HG02884 (cell line): ENCODE data around the gene DNM3.
"Not testable (repeated sequence)": the region's sequence is repeated elsewhere in the genome, so short reads cannot be mapped to it uniquely, and the experiment has no call there.

Experiments
- ATAC-seq: cut with Tn5 transposase; IDR thresholded peaks from one replicate; pipeline ENCODE4 v1.9.1; 2021; ENCODE audit warnings: mild to moderate bottlenecking, moderate library complexity; ENCODE audit not compliant: unreplicated experiment

DNM3 gene

DNA sequence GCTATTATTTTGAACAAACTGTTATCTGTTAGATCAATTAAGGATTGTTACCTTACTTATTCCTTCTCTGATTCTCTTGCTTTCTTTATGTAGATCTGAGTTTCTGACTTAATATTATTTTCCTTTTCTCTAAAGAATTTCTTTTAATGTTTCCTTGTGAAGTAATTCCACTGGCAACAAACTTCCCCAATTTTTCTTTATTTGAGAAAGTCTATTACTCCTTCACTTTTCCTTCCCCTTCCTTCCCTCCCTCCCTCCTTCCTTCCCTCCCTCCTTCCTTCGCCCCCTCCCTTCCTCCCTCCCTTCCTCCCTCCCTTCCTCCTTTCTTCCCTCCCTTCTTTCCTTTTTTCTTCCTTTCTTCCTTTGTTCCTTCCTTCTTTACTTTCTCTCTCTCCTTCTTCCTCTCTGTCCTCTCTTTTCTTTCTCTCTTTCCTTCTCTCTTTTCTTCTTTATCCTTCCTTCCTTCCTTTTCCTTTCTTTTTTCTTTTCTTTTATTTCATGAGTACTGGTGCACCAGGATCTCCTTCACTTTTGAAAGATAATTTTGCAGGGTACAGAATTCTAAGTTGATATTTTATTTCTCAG lies 177.5 kb downstream of the DNM3 start:
- no peak for ATAC-seq

DNA sequence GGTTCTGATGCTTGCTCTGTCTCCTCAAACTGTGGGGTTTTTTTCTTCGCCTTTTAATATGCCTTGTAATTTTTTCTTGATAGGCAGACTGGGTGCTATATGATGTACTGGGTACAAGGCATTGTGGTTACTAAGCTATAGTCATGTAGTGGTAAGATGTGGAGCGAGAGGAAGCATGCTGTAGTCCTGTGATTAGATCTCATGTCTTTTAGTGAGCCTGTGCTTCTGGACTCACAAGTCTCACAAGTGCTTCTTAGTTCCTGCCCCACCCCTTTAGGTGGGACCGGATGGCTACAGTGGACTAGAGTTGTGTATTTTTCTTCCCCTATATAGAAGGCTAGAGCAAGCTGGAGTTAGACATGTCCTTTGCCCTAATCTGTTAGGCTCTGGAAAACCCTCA lies 178.7 kb downstream of the DNM3 start:
- no peak for ATAC-seq

DNA sequence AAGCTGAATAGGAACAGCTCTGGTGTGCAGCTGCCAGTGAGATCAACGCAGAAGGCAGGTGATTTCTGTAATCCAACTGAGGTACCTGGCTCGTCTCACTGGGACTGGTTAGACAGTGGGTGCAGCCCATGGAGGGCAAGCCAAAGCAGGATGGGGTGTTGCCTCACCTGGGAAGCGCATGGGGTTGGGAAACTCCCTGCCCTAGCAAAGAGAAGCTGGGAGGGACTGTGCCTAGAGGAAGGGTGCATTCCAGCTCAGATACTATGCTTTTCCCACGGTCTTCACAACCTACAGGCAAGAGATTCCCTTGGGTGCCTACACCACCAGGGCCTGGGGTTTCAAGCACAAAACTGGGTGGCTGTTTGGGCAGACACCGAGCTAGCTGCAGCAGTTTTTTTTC lies 183.2 kb downstream of the DNM3 start:
- no peak for ATAC-seq

DNA sequence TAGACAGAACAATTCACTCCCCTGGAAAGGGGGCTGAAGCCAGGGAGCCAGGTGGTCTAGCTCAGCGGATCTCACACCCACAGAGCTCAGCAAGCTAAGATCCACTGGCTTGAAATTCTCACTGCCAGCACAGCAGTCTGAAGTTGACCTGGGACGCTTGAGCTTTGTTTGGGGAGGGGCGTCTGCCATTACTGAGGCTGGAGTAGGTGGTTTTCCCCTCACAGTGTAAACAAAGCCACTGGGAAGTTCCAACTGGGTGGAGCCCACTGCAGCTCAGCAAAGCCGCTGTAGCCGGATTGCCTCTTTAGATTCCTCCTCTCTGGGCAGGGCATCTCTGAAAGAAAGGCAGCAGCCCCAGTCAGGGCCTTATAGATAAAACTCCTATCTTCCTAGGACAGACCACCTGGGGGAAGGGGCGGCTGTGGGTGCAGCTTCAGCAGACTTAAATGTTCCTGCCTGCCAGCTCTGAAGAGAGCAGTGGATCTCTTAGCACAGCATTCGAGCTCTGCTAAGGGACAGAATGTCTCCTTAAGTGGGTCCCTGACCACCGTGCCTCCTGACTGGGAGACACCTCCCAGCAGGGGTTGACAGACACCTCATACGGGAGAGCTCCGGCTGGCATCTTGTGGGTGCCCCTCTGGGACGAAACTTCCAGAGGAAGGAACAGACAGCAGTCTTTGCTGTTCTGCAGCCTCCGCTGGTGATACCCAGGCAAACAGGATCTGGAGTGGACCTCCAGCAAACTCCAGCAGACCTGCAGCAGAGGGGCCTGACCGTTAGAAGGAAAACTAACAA lies 183.8 kb downstream of the DNM3 start:
- ATAC-seq, result not testable (repeated sequence)

DNA sequence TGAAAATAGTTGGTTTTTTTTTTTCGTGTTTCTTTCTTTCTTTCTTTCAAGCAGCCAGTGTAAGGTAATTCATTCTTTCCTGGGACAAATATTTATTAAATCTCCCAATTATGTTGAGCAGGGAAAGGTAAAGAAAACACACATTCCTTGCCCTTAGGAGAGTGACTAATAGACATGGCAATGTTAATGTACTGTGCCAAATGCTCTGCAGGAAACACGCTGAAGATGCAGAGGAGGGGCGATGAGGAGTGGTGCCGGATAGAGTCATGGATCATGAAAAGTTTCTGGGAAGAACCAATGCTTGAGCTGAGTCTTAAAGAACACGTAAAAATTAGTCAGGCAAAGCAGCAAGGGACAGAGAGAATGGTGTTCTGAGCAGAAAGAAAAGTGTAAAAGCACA lies 199.2 kb downstream of the DNM3 start:
- ATAC-seq, result no peak

DNA sequence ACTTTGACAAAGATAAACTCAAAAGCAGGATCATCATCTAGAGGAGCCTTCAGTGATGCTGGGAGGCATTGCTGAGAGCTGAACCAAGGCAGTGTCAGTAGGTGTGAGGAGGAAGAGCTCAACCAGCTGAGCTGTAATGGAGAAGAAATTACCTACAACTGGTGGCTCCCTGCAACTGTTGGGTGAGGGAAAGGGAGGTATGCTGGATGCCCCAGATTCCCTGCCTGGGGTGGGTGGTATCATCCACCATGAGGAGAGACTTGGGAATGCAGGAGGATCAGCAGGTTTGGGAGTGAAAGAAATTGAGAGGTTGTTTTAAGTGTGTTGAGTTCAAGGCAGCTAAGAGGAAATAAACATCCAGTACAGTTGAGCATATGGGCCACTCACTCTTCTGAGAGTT lies 199.8 kb downstream of the DNM3 start:
- no peak for ATAC-seq

DNA sequence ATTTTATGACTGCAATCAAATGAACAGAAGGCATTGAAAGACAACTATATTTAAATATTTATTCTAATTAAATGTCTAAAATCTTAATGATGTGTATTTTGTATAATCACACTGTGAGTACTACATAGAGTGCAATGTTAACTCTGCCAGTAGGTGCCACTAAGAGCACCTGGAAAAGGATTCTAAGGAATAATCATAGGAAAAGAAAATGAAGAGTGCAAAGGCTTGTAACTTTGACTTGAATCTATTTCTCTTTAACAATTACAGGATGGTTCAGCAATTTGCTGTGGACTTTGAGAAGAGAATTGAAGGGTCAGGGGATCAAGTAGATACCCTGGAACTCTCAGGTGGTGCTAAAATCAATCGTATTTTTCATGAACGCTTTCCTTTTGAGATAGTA lies 200.4 kb downstream of the DNM3 start:
- ATAC-seq, result no peak

DNA sequence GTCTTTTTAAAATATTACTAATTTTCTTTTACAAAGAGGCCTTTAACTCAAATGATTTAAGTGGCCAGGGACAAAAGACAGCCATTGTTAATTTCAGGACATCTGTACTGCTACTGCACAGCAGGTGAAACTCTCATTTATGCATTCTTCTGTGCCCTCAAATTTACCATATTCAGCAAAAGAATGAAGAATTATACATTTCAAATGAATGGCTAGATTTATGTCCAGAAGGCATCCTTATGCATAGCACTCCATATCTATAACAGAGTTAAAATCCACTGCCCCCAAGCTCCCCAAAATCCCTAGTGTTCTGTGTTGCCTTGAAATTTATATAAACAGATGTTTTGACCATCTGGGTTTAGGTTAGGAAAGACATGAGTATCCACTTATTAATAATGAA lies 202.6 kb downstream of the DNM3 start:
- no peak for ATAC-seq

DNA sequence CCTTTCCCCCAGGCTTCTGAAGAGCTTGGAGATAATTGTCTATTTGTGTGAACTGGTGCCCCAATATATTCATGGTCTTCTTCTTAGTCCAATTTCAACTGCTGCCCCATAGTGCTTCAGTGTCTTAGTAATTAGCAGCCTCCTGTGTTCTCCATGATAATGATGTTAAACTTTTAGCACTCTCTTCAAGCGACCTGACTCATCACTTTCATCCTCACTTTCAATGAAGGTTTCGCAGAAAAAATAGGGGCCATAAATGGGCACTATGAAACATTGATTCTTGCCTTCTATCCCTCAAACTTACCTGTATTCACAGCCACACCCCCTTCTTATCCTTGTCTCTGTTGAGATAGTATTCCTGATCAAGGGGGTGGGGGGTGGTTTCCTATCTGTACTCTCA lies 210.6 kb downstream of the DNM3 start:
- no peak for ATAC-seq

DNA sequence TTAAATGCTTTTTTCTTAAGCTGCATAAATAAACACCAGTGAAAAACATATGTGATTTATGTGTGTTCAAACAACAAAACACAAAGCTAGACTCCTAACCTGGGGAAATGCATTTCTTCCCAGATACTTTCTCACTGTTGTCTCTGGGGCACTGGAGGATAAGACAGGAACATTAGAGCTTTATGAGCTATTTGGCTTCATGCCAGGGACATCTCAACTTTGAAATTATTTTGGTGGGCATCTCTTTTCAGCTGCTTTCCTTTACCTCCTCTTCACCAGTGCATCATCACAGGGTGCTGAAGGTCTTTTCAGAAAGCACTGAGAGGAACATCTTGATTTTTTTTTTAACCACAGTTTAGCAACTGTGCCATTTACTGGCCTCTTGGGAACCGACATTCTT lies 212.9 kb downstream of the DNM3 start:
- ATAC-seq, result no peak

DNA sequence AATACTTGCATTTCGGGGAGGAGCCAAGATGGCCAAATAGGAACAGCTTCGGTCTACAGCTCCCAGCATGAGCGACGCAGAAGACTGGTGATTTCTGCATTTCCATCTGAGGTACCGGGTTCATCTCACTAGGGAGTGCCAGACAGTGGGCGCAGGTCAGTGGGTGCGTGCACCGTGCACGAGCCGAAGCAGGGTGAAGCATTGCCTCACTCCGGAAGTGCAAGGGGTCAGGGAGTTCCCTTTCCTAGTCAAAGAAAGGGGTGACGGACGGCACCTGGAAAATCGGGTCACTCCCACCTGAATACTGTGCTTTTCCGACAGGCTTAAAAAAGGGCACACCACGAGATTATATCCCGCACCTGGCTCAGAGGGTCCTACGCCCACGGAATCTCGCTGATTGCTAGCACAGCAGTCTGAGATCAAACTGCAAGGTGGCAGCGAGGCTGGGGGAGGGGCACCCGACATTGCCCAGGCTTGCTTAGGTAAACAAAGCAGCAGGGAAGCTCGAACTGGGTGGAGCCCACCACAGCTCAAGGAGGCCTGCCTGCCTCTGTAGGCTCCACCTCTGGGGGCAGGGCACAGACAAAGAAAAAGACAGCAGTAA lies 214.6 kb downstream of the DNM3 start:
- not testable (repeated sequence) for ATAC-seq

DNA sequence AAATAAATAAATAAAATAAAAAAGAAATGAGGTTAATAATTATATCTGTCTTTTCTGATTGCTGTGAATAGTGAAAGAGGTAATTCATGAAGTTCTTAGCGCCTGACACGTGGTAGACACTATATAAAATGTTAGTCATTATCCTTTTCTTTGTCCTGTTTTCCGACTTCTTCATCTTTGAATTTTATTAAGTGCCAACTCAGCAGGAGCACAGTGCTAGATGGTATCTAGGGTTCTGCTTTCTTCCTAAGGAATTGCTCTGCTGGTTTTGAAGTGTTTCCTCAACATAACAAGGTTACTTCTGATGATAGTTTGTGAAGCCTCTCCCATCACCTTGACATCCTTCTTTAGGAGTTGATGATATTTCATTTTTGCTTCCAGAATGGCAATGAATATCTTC lies 227.0 kb downstream of the DNM3 start:
- no peak for ATAC-seq

DNA sequence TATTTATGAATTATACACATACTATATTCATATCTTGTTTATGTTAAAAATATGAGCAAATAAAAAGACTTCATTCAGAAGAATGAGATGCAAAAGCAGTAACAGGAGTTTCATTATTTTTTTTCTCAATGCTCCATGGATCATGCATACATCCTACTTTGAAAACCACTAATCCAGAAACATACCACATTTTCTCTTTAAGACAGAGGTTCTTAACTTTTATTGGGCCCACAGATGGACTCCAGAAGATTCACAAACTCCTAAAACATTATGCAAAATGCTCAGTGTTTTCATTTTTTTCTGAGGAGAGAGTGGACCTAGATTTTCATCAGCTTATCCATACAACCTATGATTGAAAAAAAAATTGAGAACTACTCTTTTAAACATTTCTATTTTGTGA lies 227.8 kb downstream of the DNM3 start:
- ATAC-seq, result no peak

DNA sequence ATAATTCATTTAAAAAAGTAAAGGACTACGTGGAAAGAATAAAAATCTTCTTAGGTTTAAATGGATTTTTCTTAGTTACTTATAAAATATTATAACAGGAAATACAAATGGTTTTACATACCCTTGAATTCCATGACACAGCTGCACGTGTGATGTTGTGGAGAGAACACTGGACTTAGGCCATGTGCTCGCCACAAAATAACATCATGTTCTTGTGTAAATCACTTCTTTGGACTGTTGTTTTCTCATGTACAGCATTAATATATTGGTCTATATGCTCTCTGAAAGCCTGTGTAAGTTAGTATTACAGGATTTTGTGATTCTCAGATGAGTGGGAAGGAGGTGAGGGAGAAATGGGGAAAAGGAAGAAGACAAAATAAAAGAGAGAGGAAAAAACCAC lies 228.2 kb downstream of the DNM3 start:
- ATAC-seq, result no peak

DNA sequence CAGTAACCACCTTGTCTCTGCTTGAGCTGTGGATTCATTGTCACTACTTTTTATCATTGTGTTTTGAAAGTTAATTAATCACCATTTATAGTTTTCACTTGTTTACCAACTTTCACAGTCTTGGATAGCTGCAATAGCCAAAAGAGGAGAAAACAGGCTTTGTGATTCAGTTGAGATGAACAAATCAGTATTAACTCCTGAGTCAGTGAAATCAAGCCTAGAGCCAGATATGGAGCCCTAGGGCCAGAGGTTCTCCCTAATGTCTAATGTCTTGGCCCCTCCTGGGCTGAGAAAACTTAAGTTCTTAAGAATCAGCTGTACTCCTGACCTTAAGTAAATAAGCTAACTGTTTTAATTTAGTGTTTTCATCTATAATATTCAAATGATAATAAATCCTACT lies 228.8 kb downstream of the DNM3 start:
- no peak for ATAC-seq

DNA sequence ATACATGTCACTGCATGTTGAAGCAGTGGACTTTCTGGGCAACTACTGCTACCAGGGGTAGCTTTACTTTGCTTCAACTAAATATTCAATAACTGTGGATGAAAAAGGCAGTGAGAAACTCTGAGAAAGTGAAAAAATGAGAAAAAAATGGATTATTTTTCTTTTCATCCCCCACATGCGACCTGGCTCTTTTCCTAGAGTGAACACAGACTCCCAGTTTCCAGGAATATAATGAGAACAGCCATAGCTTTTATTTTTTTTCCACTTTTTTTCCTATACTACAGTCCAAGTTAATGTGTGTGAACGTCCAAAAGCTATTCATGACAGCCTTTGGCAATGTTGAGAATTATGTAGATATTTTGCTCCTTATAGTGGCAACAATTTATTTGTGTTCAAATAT lies 230.4 kb downstream of the DNM3 start:
- no peak for ATAC-seq

DNA sequence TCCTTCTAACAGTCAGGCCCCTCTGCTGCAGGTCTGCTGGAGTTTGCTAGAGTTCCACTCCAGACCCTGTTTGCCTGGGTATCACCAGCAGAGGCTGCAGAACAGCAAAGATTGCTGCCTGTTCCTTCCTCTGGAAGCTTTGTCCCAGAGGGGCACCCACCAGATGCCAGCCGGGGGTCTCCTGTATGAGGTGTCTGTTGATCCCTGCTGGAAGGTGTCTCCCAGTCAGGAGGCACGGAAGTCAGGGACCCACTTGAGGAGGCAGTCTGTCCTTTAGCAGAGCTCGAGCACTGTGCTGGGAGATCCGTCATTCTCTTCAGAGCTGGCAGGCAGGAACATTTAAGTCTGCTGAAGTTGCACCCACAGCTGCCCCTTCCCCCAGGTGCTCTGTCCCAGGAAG lies 238.6 kb downstream of the DNM3 start:
- ATAC-seq, result not testable (repeated sequence)

DNA sequence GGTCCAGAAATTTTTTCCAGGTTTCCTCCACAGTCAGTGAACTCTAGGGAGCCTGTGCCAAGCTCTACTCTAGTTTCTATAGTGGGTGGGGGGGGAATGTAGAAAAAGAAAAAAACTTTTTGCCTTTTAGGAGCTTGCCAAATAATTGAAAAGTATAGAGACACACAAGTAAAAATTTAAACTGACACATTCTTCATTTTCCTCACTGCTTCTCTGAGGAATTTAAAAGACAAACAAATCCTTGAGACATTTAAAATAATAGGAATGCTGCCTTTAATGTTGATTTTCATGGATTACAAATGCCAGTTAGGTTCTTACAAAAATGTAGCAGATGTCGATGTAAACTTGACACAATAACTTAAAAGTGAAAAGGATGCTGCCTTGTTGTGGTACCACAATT lies 241.9 kb downstream of the DNM3 start:
- no peak for ATAC-seq

DNA sequence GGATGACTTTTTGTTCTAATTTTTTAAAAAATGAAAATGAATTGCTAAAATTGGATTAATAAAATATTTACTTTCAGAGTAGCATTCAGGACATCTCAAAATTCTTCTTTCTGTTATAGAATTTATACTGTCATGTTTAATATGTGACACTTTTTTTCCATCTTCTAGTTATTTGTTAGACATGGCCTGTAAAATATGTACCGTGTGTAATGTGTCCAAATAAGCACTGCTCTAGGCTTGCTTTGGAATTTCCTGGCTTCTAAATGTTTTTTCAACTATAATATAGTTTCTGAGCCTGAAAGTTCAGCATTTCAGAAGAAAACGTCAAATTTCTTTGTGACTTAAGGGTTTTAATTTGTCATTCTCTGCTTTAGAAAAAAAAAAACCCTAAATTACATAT lies 243.6 kb downstream of the DNM3 start:
- no peak for ATAC-seq

DNA sequence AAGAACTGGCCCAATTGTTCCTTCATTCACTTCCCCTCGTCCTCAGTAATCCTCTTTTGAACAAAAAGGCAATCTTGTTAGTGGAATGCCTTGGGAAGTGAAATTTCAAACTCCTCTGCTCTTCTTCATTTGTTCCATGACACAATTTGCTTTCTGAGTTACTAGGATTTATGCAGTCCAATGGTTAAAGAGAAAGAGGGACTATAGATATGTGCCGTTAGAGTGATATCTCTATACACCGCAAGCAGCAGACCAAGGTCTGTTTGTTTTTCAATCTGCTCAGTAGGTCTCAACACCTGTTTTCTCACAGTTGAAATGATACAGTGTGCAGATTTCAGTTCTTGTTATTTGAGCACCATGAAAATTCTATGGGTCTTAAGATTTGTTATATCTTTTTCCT lies 244.0 kb downstream of the DNM3 start:
- no peak for ATAC-seq

DNA sequence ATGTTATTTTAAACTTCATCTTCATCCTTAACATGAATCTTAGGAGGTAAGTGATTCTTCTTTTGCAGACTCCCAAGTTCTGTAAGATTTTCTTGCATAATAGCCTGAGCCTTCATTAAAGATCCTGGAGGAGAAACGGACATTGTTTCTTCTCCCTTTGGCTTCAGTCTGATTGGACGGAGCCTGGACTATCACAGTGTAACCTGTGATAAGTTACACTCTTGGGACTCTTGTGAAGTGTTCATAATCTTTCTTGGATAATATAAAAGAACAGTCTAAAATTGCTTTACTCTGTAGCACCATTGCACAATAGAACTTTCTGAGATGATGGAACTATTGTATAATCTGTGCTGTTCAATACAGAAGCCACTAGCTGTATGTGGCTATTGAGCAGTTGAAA lies 244.8 kb downstream of the DNM3 start:
- ATAC-seq, result no peak

DNA sequence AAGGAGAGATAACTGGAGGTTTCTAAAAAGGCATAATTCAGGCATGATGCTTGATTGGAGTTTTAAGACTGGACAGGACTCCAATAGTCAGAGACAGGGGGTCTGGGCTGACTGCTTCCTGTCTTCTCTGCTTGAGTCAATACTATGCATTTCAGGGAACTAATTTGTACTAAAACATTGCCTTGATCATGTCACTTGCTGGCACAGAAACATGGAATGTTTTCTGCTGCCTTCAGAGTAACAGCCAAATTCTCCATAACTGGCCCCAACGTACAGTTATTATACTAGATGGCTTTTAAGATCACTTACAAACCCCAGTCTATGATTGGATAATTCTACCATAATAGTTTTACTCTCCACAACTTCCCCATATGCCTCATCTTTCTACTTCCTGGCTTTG lies 247.0 kb downstream of the DNM3 start:
- ATAC-seq, result no peak
